ENCODE data around the gene KCNQ1. TPM values are rescaled to one million over a fixed set of nuclear protein-coding genes. Genes with fewer than 3 reads are reported as not detected.

Gene KCNQ1
- total and polyA plus RNA-seq, 2 experiments from 2014 or later: 0.45 to 0.87 TPM

- TF ChIP-seq REST (IDR thresholded peaks at IDR 0.05; ENCODE audit: unreplicated experiment) (no peak), ZNF331 (CRISPR knock-in tag; IDR thresholded peaks at IDR 0.05; ENCODE audit: low read depth) (no peak), CTCF (conservative IDR thresholded peaks at IDR 0.05; ENCODE audit: low read depth in 2 of 2) (no peak), NANOG (IDR thresholded peaks at IDR 0.05; ENCODE audit: borderline replicate concordance) (no peak), CREB1 (CRISPR knock-in tag; IDR thresholded peaks at IDR 0.05; ENCODE audit: low read depth) (no peak), ETS1 (IDR thresholded peaks at IDR 0.05) (no peak), STAT1 (IDR thresholded peaks at IDR 0.05; ENCODE audit: unreplicated experiment) (no peak), EZH2 (IDR thresholded peaks at IDR 0.05; ENCODE audit: low read depth, unreplicated experiment) (no peak), EZH2phosphoT487 (IDR thresholded peaks at IDR 0.05; ENCODE audit: unreplicated experiment) (no peak)
These were observed 245.1 kb downstream of the KCNQ1 start (continued) for GRCh38 chr11:2689651-2690575.

Measured in GM23338 (cell line).